Thyroid gland (tissue), 4 donors: ENCODE results near the gene CRAT.

Experiments used
- CTCF ChIP-seq, 6 experiments: fragments of 200-600 bp in 3 of 6; fragments of 450-650 bp in 3 of 6; sonication (generic) in 3 of 6; IDR thresholded peaks; one replicate each; pipeline ENCODE4 v1.5.1; 2016 to 2019; ENCODE audit warnings: antibody characterized with exemption in 6 of 6, mild to moderate bottlenecking in 2 of 6, inconsistent platforms in 1 of 6, moderate library complexity in 1 of 6
- POLR2A ChIP-seq, 2 donors: fragments of 450-650 bp; IDR thresholded peaks; one replicate each; pipeline ENCODE4 v1.6.1; 2017; ENCODE audit warnings: antibody characterized with exemption in 2 of 2, mild to moderate bottlenecking in 2 of 2, moderate library complexity in 1 of 2

- TF ChIP-seq CTCF (IDR thresholded peaks at IDR 0.05) (no peak), POLR2A (IDR thresholded peaks at IDR 0.05) (no peak)
These were observed 30.3 kb downstream of the CRAT start for GRCh38 chr9:129080298-129080600.
